NCI-H2107 (cell line): ENCODE data around the gene LPP.

Source experiments
- DNase-seq: peaks from one replicate; lab custom pipeline; 2025; lab: John Stamatoyannopoulos, UW

Gene LPP

DNA sequence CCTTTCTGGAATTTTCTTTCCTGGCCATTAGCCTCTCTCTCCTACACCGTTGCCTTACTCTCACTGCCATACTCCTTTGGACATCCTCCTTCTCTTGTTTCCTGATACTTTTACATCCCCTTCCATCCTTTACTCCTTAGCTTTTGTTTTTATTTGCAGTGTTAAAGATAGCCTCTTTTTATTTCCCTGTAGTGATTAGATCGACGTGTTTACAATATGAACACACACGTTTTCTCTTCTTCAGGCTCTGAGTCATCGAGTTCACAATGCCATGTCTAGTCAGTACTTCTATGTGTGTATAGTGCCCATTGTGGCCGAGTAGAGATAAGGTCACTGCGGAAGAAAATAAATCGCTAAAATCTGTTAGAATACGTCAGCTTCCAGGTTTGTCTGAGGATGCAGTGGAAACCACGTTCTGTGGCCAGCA, 208.5 kb downstream of the LPP start:
- DNase-seq: no peak

DNA sequence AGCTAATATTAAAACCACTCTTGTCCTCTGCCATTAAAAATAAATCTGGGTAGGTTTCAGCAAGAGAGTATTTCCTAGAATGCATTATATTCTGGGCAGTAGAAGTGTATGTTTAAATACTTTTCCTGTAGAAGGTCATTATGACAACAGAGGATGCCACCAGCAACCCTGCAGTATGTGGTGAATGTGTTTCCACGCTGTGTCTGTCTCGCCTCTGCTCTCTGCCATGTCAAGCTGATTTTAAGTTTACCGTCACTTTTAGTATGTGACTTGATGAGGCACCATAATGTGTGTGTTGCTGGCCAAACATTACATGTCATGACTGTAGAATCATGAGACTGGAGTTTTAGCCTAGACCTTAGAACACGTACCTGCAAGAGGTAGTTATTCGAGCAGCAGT, 211.2 kb downstream of the LPP start:
- DNase-seq: no peak

DNA sequence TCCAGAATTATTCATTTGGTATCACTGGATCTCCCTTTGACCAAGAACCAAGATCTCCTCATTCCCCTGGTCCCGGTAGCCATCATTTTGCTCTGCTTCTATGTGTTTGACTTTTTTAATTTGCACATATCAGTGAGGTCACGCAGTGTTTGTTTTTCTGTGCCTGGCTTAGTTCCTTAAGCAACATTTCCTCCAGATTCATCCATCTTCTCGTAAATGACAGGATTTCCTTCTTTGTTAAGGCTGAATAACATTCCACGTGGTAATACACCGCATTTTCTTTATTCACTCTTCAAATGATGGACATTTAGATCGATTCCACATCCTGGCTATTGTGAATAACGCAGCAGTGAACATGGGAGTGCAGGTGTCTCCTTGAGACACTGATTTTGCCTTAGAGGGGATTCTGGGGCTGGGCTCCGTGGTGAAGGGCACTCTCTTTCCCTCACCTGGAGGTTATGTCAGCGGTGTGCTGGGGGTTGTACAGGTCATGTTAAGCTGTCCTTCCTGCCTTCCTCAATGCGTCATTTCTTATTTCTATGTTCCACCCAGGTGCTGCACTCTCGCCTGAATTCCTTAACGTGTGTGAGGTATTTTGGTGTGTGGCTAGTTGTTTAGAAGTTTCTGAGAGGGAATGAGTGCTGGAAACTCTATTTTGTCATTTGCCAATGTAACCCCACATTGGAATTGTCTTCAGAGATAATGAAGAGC, 212.2 kb downstream of the LPP start:
- DNase-seq: no peak

DNA sequence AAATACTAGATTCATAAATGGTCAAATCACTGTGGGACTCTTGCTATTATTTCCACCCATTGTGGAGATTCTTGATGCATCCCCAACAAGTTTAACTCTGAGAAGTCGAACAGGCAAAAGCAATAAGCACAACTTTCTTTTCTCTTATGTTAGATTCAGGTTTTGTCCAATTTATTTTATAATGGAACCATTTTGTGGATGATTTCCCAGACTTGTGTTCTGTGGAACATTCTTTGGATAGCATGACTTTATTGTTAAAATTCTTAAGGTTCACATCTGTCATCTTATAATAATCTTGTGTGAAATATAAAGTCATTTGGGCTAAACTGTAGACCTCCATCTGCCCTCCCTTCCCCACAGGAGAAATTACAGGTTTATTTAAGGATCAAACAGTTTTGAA, 213.7 kb downstream of the LPP start:
- DNase-seq: no peak

DNA sequence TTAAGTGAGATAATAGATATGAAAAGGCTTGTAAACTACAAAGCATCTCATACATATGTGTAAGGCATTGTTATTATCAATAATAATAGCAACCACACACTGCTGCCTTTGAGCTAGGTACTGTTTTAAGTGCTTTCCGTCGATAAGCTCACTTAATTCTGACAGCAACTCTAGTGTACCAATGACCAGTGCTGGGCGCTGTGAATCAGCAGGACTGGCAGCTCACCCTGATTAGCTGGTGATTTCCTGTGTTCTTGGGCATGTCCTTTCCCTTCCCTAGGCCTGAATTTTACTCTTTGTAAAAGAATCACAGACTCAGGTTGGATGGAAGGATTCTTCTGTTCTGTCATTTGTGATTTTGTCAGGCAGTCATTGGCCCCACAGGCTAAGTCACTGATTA, 215.6 kb downstream of the LPP start:
- DNase-seq: no peak

DNA sequence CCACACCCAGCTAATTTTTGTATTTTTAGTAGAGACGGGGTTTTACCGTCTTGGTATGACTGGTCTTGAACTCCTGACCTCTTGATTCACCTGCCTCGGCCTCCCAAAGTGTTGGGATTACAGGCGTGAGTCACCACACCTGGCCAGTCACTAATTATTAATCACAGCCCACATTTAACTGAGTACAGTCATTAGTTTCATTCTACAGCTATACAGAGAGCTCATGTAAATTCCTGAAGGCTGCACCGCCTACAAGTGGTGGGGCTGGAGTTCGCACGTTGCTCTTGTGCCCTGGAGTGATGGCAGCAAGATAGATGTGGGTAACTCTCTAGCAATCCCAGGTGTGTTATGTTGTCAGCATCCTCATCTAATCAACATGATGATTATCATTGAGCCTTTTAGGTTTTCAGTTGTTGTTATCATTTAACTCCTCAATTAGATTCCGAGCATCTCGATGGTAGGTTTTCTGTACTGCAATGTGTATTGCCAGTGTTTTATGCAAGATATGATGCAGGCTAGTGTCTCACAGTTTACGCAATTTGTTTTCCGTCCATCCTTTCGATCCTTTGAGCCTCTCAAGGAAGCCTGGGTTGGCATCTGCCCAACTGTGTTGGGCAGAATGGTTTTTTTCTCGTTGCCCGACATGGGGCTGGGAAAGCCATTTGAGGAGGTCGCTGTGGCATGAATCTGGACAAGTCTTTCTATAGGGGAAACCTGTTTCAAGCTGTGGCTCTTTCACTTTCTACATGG, 216.3 kb downstream of the LPP start:
- no peak for DNase-seq

DNA sequence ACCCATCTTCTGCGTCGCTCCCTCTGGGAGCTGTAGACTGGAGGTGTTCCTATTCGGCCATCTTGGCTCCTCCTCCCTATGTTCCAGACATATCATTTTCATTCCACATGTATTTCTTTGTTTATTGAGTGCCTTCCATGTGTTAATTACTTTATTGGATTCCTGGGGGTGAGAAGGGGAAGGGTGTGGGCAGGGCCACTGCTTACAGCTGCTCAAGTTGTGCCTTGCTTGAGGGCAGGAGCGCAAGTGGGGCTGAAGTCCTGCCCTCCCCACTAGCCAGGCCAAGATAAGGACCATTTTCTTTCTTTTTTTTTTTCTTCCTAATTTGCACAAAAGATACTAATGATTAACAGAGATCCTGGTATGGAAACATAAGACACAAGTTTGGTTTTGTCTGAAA, 224.8 kb downstream of the LPP start:
- DNase-seq: no peak

DNA sequence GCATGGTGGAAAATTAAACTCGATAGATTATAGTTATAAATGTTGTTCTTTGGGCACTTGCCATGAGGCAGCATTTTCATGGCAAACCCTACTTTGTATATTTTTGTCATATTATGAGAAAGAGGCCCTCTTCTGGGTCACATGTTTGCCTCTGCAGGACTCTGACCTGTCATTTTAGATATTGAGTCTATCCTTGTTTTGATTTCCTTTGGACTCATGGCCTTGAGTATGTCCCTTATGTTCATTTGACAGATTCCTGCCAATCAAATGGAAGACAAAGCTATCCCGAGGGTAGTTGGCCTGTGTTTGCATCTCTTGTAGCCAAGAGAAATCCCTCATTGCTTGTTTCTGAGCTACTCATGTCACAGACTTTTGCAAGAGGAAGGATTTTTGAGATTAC, 226.3 kb downstream of the LPP start:
- no peak for DNase-seq

DNA sequence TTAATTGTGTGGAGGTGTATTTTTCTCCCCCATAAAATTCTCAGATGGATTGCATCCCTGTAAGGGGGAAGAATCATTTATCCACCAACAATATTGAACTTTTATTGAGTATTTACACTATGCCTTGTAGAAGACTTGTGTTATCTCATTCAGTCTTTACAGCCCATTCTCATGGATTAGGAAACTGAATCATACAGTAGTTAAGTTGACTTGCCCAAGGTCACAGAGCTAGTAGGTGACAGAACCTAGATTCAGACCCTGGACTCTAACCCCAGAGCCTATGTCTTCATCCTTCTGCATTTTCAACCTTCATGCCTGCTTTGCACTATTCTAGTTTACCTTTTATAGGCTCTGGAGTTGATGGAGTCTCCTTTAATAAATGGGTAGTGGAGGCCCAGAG, 226.8 kb downstream of the LPP start:
- no peak for DNase-seq

DNA sequence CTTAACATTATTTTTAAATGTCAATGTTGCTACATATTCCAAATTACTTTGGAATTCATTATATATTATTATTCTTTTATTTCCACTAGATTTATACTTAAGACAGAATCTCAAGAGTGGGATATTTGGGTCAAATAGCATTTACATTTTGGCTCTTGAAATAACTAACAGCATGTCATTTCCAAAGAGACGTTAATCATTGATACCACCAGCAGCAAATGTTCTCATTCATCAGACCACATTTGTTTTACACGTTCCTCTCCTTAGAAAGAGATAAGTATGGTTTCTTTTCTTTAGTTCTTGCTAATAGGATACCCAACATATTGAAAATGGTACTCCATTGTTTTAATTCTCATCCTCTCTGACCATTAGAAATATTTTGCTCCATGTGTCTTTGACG, 229.8 kb downstream of the LPP start:
- DNase-seq: no peak

DNA sequence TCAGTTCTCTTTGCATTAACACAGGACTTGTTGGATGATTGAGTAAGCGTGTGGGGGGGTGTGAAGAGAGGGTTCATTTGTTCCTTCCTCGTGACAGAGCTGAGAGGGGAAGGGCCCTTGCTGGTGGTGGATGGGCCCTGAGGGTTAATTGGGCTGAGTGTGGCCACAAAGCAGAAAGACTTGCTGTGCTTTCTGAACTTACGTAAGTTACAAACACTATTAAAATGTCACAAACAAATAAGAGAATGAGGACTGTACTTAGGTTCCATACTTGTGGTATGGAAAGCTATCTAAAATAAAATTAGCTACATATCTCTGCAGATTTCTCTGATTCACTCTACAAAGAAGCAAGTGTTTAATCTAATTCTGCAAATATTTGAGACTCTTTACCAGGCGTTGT, 231.3 kb downstream of the LPP start:
- DNase-seq: no peak

DNA sequence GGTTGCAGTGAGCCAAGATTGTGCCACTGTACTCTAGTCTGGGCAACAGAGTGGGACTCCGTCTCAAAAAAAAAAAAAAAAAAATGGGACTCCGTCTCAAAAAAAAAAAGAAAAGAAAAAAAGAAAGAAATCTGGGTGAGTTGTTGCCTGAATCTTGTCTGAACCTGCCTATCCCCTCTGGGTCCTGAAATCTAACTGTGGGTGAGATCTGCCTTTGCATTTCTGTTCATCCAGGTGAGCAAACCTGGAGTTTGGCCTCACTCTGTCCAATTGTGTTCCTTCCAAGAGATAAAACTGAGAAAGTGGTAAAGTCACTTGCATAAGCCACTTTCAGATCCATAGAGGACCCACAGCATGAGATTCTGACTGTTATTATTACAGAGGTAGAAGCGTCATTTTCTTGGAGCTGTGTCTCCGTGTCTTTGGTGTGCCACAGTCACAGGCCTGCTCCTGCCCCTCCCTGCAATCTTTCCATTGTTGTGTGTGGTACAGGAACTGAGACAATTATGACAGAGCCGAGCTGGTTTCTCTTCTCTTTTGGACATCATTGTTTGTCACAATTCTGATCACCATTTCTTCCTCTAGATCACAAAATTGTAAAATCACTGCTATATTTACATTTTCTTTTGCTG, 235.9 kb downstream of the LPP start:
- DNase-seq: no peak

DNA sequence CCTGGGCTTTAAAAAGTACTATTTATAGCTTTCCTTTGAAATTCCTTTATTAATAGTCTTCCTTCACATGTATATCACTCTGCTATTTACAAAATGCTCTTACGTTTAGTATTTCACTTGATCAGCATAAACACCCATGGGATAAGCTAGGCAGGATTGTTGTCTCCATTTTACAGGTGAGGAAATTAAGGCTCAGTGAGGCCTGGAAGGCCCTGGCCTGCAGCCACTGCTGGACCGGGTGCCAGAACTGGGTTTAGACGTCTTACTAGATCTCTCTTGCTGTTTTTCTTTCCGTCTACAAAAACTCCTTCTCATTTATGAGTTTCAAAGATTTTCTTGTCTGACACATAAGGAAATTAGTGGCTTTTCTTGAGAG, 236.4 kb downstream of the LPP start:
- DNase-seq: no peak

DNA sequence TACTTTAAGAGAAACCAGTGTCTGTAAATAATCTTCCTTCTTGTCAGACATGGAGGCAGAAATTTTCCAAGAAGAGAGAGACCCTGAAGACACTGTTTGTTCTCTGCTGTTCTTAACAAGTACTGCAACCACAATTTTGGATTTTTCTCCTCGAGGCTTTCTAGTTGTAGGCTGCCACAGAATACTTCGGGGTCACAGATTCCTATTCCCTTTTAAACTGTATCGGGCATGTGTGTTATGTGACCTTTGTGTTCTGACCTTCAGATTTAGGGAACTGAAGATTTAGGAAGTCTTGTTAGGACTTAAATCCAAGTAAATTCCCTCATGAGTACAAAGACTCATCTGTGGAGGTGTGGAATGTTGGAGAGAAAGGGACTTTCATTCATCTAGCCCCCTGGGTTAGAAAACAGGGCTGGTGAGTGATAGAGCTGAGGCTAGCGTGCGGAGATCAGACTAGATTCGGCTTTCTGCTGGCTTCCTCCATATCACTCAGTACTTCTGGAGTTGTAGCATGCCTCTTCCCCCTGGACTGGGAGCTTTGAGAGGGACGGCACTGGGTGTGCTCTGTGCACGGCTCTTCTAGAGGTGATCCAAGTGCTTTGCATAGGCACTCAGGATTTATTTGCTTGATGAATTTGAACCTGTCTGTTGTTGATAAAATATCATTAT, 237.0 kb downstream of the LPP start:
- no peak for DNase-seq

DNA sequence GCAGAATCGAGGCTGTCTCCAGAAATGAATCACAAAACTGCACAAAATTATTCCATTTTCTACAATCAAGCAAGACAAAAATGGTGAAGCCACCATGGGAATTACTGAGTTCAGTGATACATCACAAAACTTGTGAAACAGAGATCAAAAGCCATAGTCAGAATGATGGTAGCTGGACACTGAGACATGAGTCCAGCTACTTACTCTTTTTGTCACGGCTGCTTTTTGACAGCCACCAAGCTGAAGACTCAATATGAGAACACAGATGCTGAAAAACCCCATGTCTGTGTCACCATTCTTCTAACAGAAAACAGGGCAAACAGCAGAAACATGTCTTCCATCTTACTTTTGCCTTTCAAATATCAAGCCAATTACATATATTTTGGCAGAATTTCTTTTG, 237.6 kb downstream of the LPP start:
- DNase-seq: no peak

DNA sequence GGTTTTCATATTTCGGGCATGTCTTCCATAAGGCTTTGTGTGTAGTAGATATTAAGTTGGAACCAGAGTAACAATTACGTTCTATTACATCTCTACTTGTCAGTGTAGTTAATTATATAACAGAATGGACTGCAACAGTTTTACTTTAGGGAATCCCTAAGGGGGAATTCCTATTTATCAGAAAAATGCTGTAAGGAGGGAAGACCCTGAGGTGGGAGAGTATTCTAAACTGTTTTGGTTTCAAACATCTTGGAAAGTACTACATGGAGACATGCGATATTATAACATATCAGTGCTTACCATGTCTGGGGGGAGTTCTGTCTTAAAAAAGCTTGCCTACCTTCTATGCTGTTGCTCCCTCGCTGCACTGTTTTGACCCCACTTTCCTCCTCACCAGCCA, 238.1 kb downstream of the LPP start:
- no peak for DNase-seq

DNA sequence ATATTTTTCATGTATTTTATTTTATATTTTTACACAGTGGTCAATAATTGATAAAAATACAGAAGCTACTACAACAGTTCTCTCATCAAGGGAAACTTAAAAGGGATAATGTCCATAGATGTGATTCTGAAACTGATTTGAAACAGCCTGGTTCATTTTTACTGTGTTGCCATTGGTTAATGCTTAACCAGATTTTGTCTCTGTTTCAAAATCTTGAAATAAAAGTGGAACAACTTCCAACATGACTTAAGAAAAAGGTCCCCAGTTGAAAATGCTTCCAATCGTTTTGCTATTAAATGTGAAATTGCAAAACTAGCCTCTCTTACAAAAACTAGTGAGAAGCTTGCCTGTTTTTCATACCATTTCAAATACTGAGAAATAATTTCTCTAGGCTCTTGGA, 240.7 kb downstream of the LPP start:
- DNase-seq: no peak

DNA sequence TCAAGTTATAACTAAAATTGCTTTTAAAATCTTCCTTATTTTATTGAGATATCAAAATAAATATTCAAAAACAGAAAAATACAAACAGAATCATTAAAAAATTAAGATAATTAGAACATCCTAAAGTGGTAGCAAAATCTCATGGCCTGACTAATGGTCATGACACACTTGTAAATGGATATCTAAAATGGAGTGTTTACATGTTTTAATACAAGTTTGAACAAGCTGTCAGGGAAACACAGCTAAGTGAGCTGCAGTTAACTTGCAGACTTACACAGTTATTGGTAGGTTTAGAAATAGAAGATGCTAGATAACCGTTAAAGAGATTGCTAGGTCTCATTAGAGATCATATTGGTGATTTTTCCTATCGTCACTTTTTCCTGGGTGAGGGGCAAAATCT, 242.3 kb downstream of the LPP start:
- DNase-seq: no peak

DNA sequence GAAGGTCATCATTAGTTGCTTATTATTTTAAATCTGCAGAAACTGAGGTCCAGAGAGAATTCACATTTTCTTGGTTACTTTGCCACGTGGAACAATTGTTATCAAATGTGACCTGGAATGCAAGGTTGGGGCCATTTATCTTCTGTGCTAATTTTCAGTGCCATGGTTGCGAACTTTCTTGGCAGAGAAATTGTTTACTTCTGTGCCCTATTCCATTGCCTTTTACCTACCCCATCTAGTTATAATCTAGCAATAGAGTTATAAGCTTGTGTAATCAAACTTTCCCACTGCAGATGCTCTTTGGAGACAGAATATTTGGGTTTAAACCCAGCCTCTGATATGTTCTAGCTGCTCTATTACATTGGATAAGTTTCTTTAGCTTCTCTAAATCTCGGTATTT, 242.9 kb downstream of the LPP start:
- no peak for DNase-seq

DNA sequence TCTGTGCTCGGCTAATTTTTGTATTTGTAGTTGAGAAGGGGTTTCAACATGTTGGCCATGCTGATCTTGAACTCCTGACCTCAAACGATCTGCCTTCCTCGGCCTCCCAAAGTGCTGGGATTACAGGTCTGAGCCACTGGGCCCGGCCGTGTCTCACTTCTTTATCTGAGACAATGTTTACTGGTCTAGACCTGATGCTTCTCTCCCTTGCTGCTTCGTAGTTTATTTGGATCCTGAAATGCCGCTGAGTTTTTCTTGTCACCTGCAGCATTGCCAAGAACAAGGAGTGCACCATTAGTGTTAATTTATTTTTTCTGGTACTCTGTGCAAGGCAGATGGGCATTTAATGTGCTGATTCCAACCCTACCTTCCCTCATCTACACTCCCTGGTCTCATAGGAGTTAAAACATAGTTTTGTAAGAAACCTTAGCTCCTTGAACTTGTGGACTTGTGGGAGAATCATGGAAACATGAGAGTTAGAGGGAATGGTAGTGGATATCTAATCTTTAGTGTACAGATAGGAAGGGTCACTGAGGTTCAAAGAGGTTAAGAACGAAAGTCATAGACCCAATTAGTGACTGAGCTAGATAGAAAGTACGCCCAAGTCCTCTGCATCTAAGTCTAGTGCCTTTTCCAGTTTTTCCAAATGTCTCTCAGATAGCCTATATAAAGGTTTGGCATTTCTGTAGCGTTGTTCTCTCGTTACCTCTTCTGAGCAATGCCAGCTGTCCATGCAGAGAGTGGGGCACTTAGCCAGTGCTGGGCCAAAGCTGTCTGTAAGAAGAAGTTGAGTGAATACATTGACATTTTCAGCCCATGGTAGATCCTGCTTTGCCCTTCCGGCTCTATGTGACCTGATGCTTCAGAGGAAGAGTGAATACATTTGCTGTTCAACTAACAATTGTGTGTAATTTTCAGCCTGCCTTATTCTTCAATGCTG, 244.1 kb downstream of the LPP start:
- DNase-seq: no peak

DNA sequence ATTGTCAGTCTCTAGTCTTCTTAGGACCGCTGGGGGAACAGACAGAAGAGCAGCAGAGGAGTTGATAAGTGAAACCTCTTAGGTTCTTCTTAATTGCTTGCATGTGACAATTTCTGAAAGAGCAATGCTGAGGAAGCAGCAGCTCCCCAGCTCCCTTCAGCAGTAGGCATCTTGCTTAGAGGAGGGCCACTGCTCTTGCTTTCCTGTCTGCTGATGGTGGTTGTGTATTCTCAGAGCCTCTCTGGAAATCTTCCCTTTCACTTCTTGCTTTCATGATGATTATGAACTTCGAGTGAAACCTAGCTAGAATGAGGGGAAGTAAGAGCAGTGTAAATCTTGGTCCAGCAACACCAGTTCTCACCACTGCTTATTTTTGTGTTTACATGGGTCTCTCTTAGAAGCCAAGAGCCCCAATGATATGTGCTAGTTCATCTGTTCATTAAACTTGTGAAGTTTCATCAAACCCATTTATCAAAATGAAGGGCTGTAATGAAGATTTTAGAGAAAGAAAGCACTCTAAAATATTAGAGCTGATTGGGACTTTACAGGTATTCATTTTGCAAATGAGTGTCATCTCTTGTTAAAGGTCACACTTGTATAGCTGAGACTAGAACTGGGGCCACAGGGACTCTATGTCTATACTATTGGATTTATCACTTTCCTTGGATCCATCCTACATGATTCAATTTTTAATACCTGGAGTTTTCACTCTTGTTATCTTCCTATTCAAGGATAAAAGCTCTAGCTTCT, 246.7 kb downstream of the LPP start:
- no peak for DNase-seq
